ENCODE results near the gene GHR. TPM values are rescaled to one million over a fixed set of nuclear protein-coding genes. Genes with fewer than 3 reads are reported as not detected.

Gene GHR
- total RNA-seq, 2 donors from 2014 or later: 5.7 to 12.9 TPM

- H3K9me3 ChIP-seq: no peaks in the 10 kb centered on the region
- intact Hi-C loops (cut with DNase I): no loop called here
- no peak for TF ChIP-seq CTCF (IDR thresholded peaks at IDR 0.05)
- TF ChIP-seq POLR2A (IDR thresholded peaks at IDR 0.05): no peak
- H3K36me3 ChIP-seq (replicated peaks in 1 of 2; ENCODE audit: insufficient read depth in 1 of 2, low read depth in 2 of 2): no peaks in the 10 kb centered on the region
- ATAC-seq: no peak
- H3K4me1 ChIP-seq: no peaks in the 10 kb centered on the region
- no peak overlapping the region for H3K4me3 ChIP-seq
- no peak for DNase-seq
- H3K27me3 ChIP-seq: no peaks in the 10 kb centered on the region
- WGBS, 2 donors: 92 to 93% methylated on average over 2 of the region's 2 CpGs
- H3K27ac ChIP-seq: no peak overlapping the region
Measured at GRCh38 chr5:42506662-42507061, 83.4 kb downstream of the GHR start.

- Histone ChIP-seq H3K4me3 (no peak overlapping the region), H3K36me3 (replicated peaks in 1 of 2; ENCODE audit: insufficient read depth in 1 of 2, low read depth in 2 of 2) (no peaks in the 10 kb centered on the region), H3K9me3 (no peaks in the 10 kb centered on the region), H3K4me1 (no peaks in the 10 kb centered on the region), H3K27ac (no peak overlapping the region), H3K27me3 (no peaks in the 10 kb centered on the region)
- no peak for DNase-seq
- no peak for ATAC-seq
- intact Hi-C loops (cut with DNase I): no loop called here
- TF ChIP-seq POLR2A (IDR thresholded peaks at IDR 0.05): no peak
- TF ChIP-seq CTCF (IDR thresholded peaks at IDR 0.05): no peak
- 68 to 75% methylated on average over 5 of the region's 5 CpGs for WGBS, 2 donors
Measured at GRCh38 chr5:42507451-42508097, 84.3 kb downstream of the GHR start.

GRCh38 chr5:42513246-42513645 is 90.0 kb downstream of the GHR start:
- Histone ChIP-seq H3K9me3 (no peaks in the 10 kb centered on the region), H3K27me3 (no peaks in the 10 kb centered on the region), H3K36me3 (replicated peaks in 1 of 2; ENCODE audit: insufficient read depth in 1 of 2, low read depth in 2 of 2) (no peaks in the 10 kb centered on the region), H3K4me1 (peaks cover 19% of the 10 kb centered on the region), H3K27ac (no peak overlapping the region), H3K4me3 (no peak overlapping the region)
- DNase-seq: no peak
- intact Hi-C loops (cut with DNase I): no loop called here
- 93% methylated on average over 8 to 9 of the region's 9 CpGs for WGBS, 2 donors
- ATAC-seq: no peak
- TF ChIP-seq CTCF (IDR thresholded peaks at IDR 0.05): no peak
- no peak for TF ChIP-seq POLR2A (IDR thresholded peaks at IDR 0.05)

- intact Hi-C loops (cut with DNase I): no loop called here
- peak; percentile 38 for ATAC-seq
- Histone ChIP-seq H3K9me3 (no peaks in the 10 kb centered on the region), H3K27ac (no peak overlapping the region), H3K27me3 (no peaks in the 10 kb centered on the region), H3K36me3 (replicated peaks in 1 of 2; ENCODE audit: insufficient read depth in 1 of 2, low read depth in 2 of 2) (no peaks in the 10 kb centered on the region), H3K4me3 (no peak overlapping the region), H3K4me1 (peaks cover 19% of the 10 kb centered on the region)
- WGBS, 2 donors: 24 to 27% methylated on average over 2 of the region's 2 CpGs
- TF ChIP-seq CTCF (IDR thresholded peaks at IDR 0.05) (peak in 4 of 7 experiments; percentile 2 to 33 (median 16)), POLR2A (IDR thresholded peaks at IDR 0.05) (no peak)
- peak in 2 of 4 donors; percentile 22 to 26 for DNase-seq
Measured at GRCh38 chr5:42514754-42515153, 91.5 kb downstream of the GHR start.

- intact Hi-C loops (cut with DNase I): no loop called here
- Histone ChIP-seq H3K4me3 (no peak overlapping the region), H3K4me1 (peaks cover 19% of the 10 kb centered on the region), H3K27me3 (no peaks in the 10 kb centered on the region), H3K9me3 (no peaks in the 10 kb centered on the region), H3K36me3 (replicated peaks in 1 of 2; ENCODE audit: insufficient read depth in 1 of 2, low read depth in 2 of 2) (no peaks in the 10 kb centered on the region), H3K27ac (no peak overlapping the region)
- 89% methylated on average over 3 of the region's 3 CpGs for WGBS, 2 donors
- TF ChIP-seq POLR2A (IDR thresholded peaks at IDR 0.05) (no peak), CTCF (IDR thresholded peaks at IDR 0.05) (no peak)
- no peak for ATAC-seq
- no peak for DNase-seq
Measured at GRCh38 chr5:42515504-42515903, 92.3 kb downstream of the GHR start.
